Right cardiac atrium (tissue), 5 donors: ENCODE measurements around the gene KLK4. TPM values are rescaled to one million over a fixed set of nuclear protein-coding genes. Genes with fewer than 3 reads are reported as not detected.
A peak's percentile ranks its signal among the peaks of the same experiment; 100 is the strongest.

ENCODE experiments used
- ATAC-seq, 2 donors: fragments of 200-7000 bp; cut with Tn5 transposase; one replicate each; pipeline versions ENCODE4 v1.8.0 to v1.9.1; 2020; ENCODE audit warnings: moderate library complexity in 2 of 2, mild to moderate bottlenecking in 1 of 2
- DNase-seq, 3 donors: peaks; one replicate each; pipeline ENCODE4 v3.0.0-alpha.2; 2020
- H3K27ac ChIP-seq: one replicate; pipeline ENCODE4 v1.5.1; 2013; ENCODE audit warnings: mild to moderate bottlenecking, low read length, control low read depth, moderate library complexity
- H3K27me3 ChIP-seq: one replicate; pipeline ENCODE4 v1.6.1; 2013; ENCODE audit not compliant: control insufficient read depth, insufficient read depth
- H3K4me1 ChIP-seq: one replicate; pipeline ENCODE4 v1.6.1; 2013; ENCODE audit warnings: low read length; ENCODE audit not compliant: control insufficient read depth, insufficient read depth
- H3K4me3 ChIP-seq: one replicate; pipeline ENCODE4 v1.5.1; 2013; ENCODE audit warnings: low read length, control low read depth
- H3K9me3 ChIP-seq: one replicate; pipeline ENCODE4 v1.6.1; 2013; ENCODE audit warnings: low read length; ENCODE audit not compliant: control insufficient read depth
- WGBS: extraction: QIAGEN DNeasy Blood & Tissue Kit; methylation state at CpG from one replicate; pipeline ENCODE4 v1.1.7; 2013; 5-methylcytosine and 5-hydroxymethylcytosine counted together
- intact Hi-C, 4 donors: fragments of 100-400 bp; cut with DNase I; formaldehyde crosslinking; loops; one replicate each; pipeline versions ENCODE4 v1.11.0 to v1.14.0; 2022 to 2023
- polyA plus RNA-seq: library from polyadenylated mRNA; stranded (reverse); fragments of 200-250 nt; gene quantifications from one replicate; pipeline ENCODE4 v1.2.3, GENCODE V29; 2013
- total RNA-seq, 4 donors: library from RNA; stranded (reverse); fragmentation: NEBNext Ultra II Directional; extraction: Animal tissue kit (Norgen Biotek cat#: 25700); gene quantifications; one replicate each; pipeline ENCODE4 v1.2.1, GENCODE V29; 2021
- donor health status: healthy with polysubstance abuse.
- donor health status: DM: no; HTN: yes; CAD: no.
- donor health status: DM: no; HTN: no; CAD: no.
- donor health status: DM: no; HTN: yes; CAD: no; lungs with severe emphysema.
- donor health status: DM: yes; HTN: yes; CAD: no.

Gene KLK4
- total and polyA plus RNA-seq, 5 donors: not detected

GRCh38 chr19:50877338-50877737, 33.9 kb downstream of the KLK4 start:
- H3K9me3 ChIP-seq: no peaks in the 10 kb centered on the region
- H3K4me3 ChIP-seq: no peak overlapping the region
- no peaks in the 10 kb centered on the region for H3K27me3 ChIP-seq
- H3K4me1 ChIP-seq: no peaks in the 10 kb centered on the region
- WGBS: 22% methylated on average over 8 of the region's 8 CpGs
- H3K27ac ChIP-seq: no peak overlapping the region
- no peak for DNase-seq
- intact Hi-C loops: no loop called here
- ATAC-seq: peak in 1 of 2 donors; percentile 10

- H3K27me3 ChIP-seq: no peaks in the 10 kb centered on the region
These were observed 34.7 kb downstream of the KLK4 start for GRCh38 chr19:50876456-50876855.

GRCh38 chr19:50875795-50876422, 35.3 kb downstream of the KLK4 start:
- intact Hi-C loops: no loop called here

More at GRCh38 chr19:50876456-50876855, 34.7 kb downstream of the KLK4 start:
- ATAC-seq (no peak), DNase-seq (no peak)
- no peak overlapping the region for H3K27ac ChIP-seq
- no peak overlapping the region for H3K4me3 ChIP-seq
- H3K9me3 ChIP-seq: no peaks in the 10 kb centered on the region
- no peaks in the 10 kb centered on the region for H3K4me1 ChIP-seq
- intact Hi-C loops: no loop called here
- 59% methylated on average over 7 of the region's 7 CpGs for WGBS

GRCh38 chr19:50874211-50874610, 37.0 kb downstream of the KLK4 start:
- DNase-seq (no peak), ATAC-seq (no peak)
- Histone ChIP-seq H3K4me3 (no peak overlapping the region), H3K4me1 (no peaks in the 10 kb centered on the region), H3K27me3 (peaks cover 4% of the 10 kb centered on the region), H3K27ac (no peak overlapping the region), H3K9me3 (no peaks in the 10 kb centered on the region)
- WGBS: 71% methylated on average over 5 of the region's 5 CpGs
- intact Hi-C loops: no loop called here

More at GRCh38 chr19:50875795-50876422, 35.3 kb downstream of the KLK4 start:
- no peak for DNase-seq
- WGBS: 37% methylated on average over 9 of the region's 9 CpGs
- no peak overlapping the region for H3K27ac ChIP-seq
- peaks cover 4% of the 10 kb centered on the region for H3K27me3 ChIP-seq
- no peaks in the 10 kb centered on the region for H3K4me1 ChIP-seq
- no peak for ATAC-seq
- H3K4me3 ChIP-seq: no peak overlapping the region
- no peaks in the 10 kb centered on the region for H3K9me3 ChIP-seq

- H3K27ac ChIP-seq: no peak within 1 kb of the TSS
- DNase-seq (no peak), ATAC-seq (no peak)
- peaks cover 4% of the 10 kb centered on the region for H3K27me3 ChIP-seq
- no peaks in the 10 kb centered on the region for H3K9me3 ChIP-seq
- intact Hi-C loops: no loop called here
- H3K4me1 ChIP-seq: no peaks in the 10 kb centered on the region
- H3K4me3 ChIP-seq: no peak within 1 kb of the TSS
- 70% methylated on average over 3 of the region's 3 CpGs for WGBS
These were observed 38.1 kb downstream of the KLK4 start, which contains the start of gene KLK2 for GRCh38 chr19:50873056-50873455. Gene KLK2, plus strand, starts transcription at chr19:50873439. Its CDS starts 35 bp downstream, at chr19:50873474.

GRCh38 chr19:50870417-50871089, 40.6 kb downstream of the KLK4 start:
- ATAC-seq: no peak
- WGBS: 63% methylated on average over 26 of the region's 26 CpGs
- H3K27me3 ChIP-seq: peaks cover 4% of the 10 kb centered on the region
- no peak overlapping the region for H3K27ac ChIP-seq
- no peak for DNase-seq
- no peak overlapping the region for H3K4me3 ChIP-seq
- intact Hi-C loops: no loop called here
- H3K9me3 ChIP-seq: no peaks in the 10 kb centered on the region
- no peaks in the 10 kb centered on the region for H3K4me1 ChIP-seq

GRCh38 chr19:50869479-50869878, 41.7 kb downstream of the KLK4 start:
- H3K27ac ChIP-seq: no peak overlapping the region
- no peak for DNase-seq
- H3K4me3 ChIP-seq: no peak overlapping the region
- no peaks in the 10 kb centered on the region for H3K4me1 ChIP-seq
- intact Hi-C loops: no loop called here
- H3K27me3 ChIP-seq: peaks cover 4% of the 10 kb centered on the region
- ATAC-seq: no peak
- 83% methylated on average over 4 of the region's 4 CpGs for WGBS
- H3K9me3 ChIP-seq: no peaks in the 10 kb centered on the region

GRCh38 chr19:50861496-50862286, 49.5 kb downstream of the KLK4 start:
- Histone ChIP-seq H3K27me3 (no peaks in the 10 kb centered on the region), H3K9me3 (no peaks in the 10 kb centered on the region), H3K4me1 (no peaks in the 10 kb centered on the region), H3K4me3 (no peak overlapping the region), H3K27ac (no peak overlapping the region)
- 63% methylated on average over 7 of the region's 7 CpGs for WGBS
- intact Hi-C loops: no loop called here
- DNase-seq: no peak
- ATAC-seq: no peak

GRCh38 chr19:50861010-50861409, 50.2 kb downstream of the KLK4 start:
- H3K27me3 ChIP-seq: no peaks in the 10 kb centered on the region
- no peak overlapping the region for H3K27ac ChIP-seq
- H3K4me3 ChIP-seq: no peak overlapping the region
- ATAC-seq: no peak
- no peaks in the 10 kb centered on the region for H3K4me1 ChIP-seq
- DNase-seq: no peak
- no peaks in the 10 kb centered on the region for H3K9me3 ChIP-seq
- WGBS: 66% methylated on average over 5 of the region's 5 CpGs
- intact Hi-C loops: no loop called here

GRCh38 chr19:50859849-50860248, 51.3 kb downstream of the KLK4 start:
- no peaks in the 10 kb centered on the region for H3K27me3 ChIP-seq
- intact Hi-C loops: no loop called here
- DNase-seq (no peak), ATAC-seq (no peak)
- no peaks in the 10 kb centered on the region for H3K9me3 ChIP-seq
- WGBS: 81% methylated on average over 4 of the region's 4 CpGs
- no peak overlapping the region for H3K27ac ChIP-seq
- no peak overlapping the region for H3K4me3 ChIP-seq
- no peaks in the 10 kb centered on the region for H3K4me1 ChIP-seq

- DNase-seq (no peak), ATAC-seq (no peak)
- Histone ChIP-seq H3K4me3 (no peak overlapping the region), H3K9me3 (no peaks in the 10 kb centered on the region), H3K27ac (no peak overlapping the region), H3K4me1 (no peaks in the 10 kb centered on the region), H3K27me3 (no peaks in the 10 kb centered on the region)
- intact Hi-C loops: no loop called here
- WGBS: 14% methylated on average over 7 of the region's 7 CpGs
These were observed 52.3 kb downstream of the KLK4 start for GRCh38 chr19:50858886-50859285.
